Left lung (tissue), 10 donors: ENCODE results near the gene ACTBL2. TPM values are rescaled to one million over a fixed set of nuclear protein-coding genes. Genes with fewer than 3 reads are reported as not detected.

Source experiments
- ATAC-seq: fragments of 200-7000 bp; cut with Tn5 transposase; one replicate; pipeline ENCODE4 v1.9.1; 2020; ENCODE audit warnings: moderate library complexity
- DNase-seq, 4 donors: peaks; one replicate each; pipeline ENCODE4 v3.0.0-alpha.2; 2013 to 2020
- H3K27ac ChIP-seq, 2 donors: fragments of 200-600 bp; sonication (generic) in 1 of 2; one replicate each; pipeline versions ENCODE4 v1.5.0 to v1.8.0; 2020 to 2021
- H3K27me3 ChIP-seq, 2 donors: fragments of 200-600 bp; sonication (generic) in 1 of 2; one replicate each; pipeline versions ENCODE4 v1.5.0 to v1.8.0; 2020 to 2021
- H3K36me3 ChIP-seq, 2 donors: fragments of 200-600 bp; sonication (generic) in 1 of 2; one replicate each; pipeline versions ENCODE4 v1.5.0 to v1.8.0; 2020 to 2021
- H3K4me1 ChIP-seq, 2 donors: fragments of 200-600 bp; one replicate each; pipeline ENCODE4 v1.8.0; 2021
- H3K4me3 ChIP-seq, 2 donors: fragments of 200-600 bp; sonication (generic) in 1 of 2; one replicate each; pipeline versions ENCODE4 v1.5.0 to v1.8.0; 2020 to 2021; ENCODE audit warnings: mild to moderate bottlenecking in 1 of 2
- H3K9me3 ChIP-seq, 2 donors: fragments of 200-600 bp; sonication (generic) in 1 of 2; one replicate each; pipeline versions ENCODE4 v1.5.0 to v1.8.0; 2020 to 2021
- CTCF ChIP-seq, 2 donors: fragments of 200-600 bp; sonication (generic) in 1 of 2; IDR thresholded peaks; one replicate each; pipeline versions ENCODE4 v1.5.0 to v1.8.0; 2021; ENCODE audit warnings: antibody characterized with exemption in 2 of 2
- intact Hi-C, 2 donors: fragments of 100-400 bp; cut with DNase I; formaldehyde crosslinking; loops; one replicate each; pipeline versions ENCODE4 v1.11.2 to v1.14.2; 2022
- polyA plus RNA-seq, 6 donors: library from polyadenylated mRNA; unstranded; fragments of 120-200 nt; gene quantifications; one replicate each; pipeline ENCODE4 v1.2.1, GENCODE V29; 2013; ENCODE audit not compliant: insufficient read length in 6 of 6
- total RNA-seq, 2 donors: library from RNA; stranded (reverse); fragmentation: NEBNext Ultra II Directional; extraction: Animal tissue kit (Norgen Biotek cat#: 25700); gene quantifications; one replicate each; pipeline ENCODE4 v1.2.1, GENCODE V29; 2021
- donor health status: DM: no; HTN: yes; CAD: no.
- donor health status: DM: no; HTN: no; CAD: no.

Gene ACTBL2
- total and polyA plus RNA-seq, 8 donors = 0.16 to 0.29 TPM; not detected in 6

GRCh38 chr5:57517250-57517649, 34.6 kb upstream of the ACTBL2 start:
- Histone ChIP-seq H3K4me1 (no peaks in the 10 kb centered on the region), H3K36me3 (no peaks in the 10 kb centered on the region), H3K27me3 (no peaks in the 10 kb centered on the region), H3K9me3 (peaks cover 0 to 16% of the 10 kb centered on the region in 2 donors), H3K27ac (no peak overlapping the region), H3K4me3 (no peak overlapping the region)
- no peak for DNase-seq
- intact Hi-C loops = no loop called here
- TF ChIP-seq CTCF (IDR thresholded peaks at IDR 0.05) = no peak
- no peak for ATAC-seq

GRCh38 chr5:57513785-57514184, 31.2 kb upstream of the ACTBL2 start:
- no peak for ATAC-seq

GRCh38 chr5:57511321-57511720, 28.7 kb upstream of the ACTBL2 start:
- ATAC-seq (no peak), DNase-seq (no peak)
- no peak for TF ChIP-seq CTCF (IDR thresholded peaks at IDR 0.05)
- Histone ChIP-seq H3K27me3 (no peaks in the 10 kb centered on the region), H3K4me3 (no peak overlapping the region), H3K36me3 (no peaks in the 10 kb centered on the region), H3K4me1 (no peaks in the 10 kb centered on the region), H3K9me3 (no peaks in the 10 kb centered on the region), H3K27ac (no peak overlapping the region)
- intact Hi-C loops = no loop called here

More at GRCh38 chr5:57513785-57514184, 31.2 kb upstream of the ACTBL2 start:
- H3K9me3 ChIP-seq = peaks cover 0 to under 1% of the 10 kb centered on the region in 2 donors
- no peak overlapping the region for H3K27ac ChIP-seq
- no peaks in the 10 kb centered on the region for H3K36me3 ChIP-seq
- no peak for DNase-seq
- H3K4me3 ChIP-seq = no peak overlapping the region
- intact Hi-C loops = no loop called here
- TF ChIP-seq CTCF (IDR thresholded peaks at IDR 0.05) = no peak
- no peaks in the 10 kb centered on the region for H3K4me1 ChIP-seq
- no peaks in the 10 kb centered on the region for H3K27me3 ChIP-seq

GRCh38 chr5:57509501-57510260, 27.1 kb upstream of the ACTBL2 start:
- no peaks in the 10 kb centered on the region for H3K36me3 ChIP-seq
- H3K27ac ChIP-seq = no peak overlapping the region
- no peaks in the 10 kb centered on the region for H3K9me3 ChIP-seq
- H3K4me1 ChIP-seq = no peaks in the 10 kb centered on the region
- DNase-seq (no peak), ATAC-seq (no peak)
- no peak for TF ChIP-seq CTCF (IDR thresholded peaks at IDR 0.05)
- no peaks in the 10 kb centered on the region for H3K27me3 ChIP-seq
- intact Hi-C loops = no loop called here
- no peak overlapping the region for H3K4me3 ChIP-seq

- Histone ChIP-seq H3K9me3 (no peaks in the 10 kb centered on the region), H3K36me3 (no peaks in the 10 kb centered on the region), H3K27me3 (no peaks in the 10 kb centered on the region), H3K27ac (no peak overlapping the region), H3K4me3 (no peak overlapping the region), H3K4me1 (no peaks in the 10 kb centered on the region)
- no peak for TF ChIP-seq CTCF (IDR thresholded peaks at IDR 0.05)
- intact Hi-C loops = no loop called here
- ATAC-seq (no peak), DNase-seq (no peak)
These were observed 25.6 kb upstream of the ACTBL2 start for GRCh38 chr5:57508211-57508610.
